Naive B cell (primary cell): ENCODE measurements around the gene HS3ST4. TPM values are rescaled to one million over a fixed set of nuclear protein-coding genes. Genes with fewer than 3 reads are reported as not detected.

ENCODE experiments used
- ATAC-seq, 2 donors: fragments of 150-1000 bp; cut with Tn5 transposase; 2 replicates each; pipeline ENCODE4 v1.10.0; 2021; ENCODE audit warnings: low read depth in 2 of 2, mild to moderate bottlenecking in 2 of 2, moderate library complexity in 2 of 2
- DNase-seq: peaks from one replicate; pipeline ENCODE4 v3.0.0; 2022
- H3K27ac Mint-ChIP-seq, 6 donors: one replicate each; pipeline ENCODE4 v1.8.0; 2020 to 2022; ENCODE audit warnings: mild to moderate bottlenecking in 6 of 6, mixed read lengths in 6 of 6, moderate library complexity in 5 of 6, inconsistent platforms in 2 of 6
- H3K27me3 Mint-ChIP-seq, 3 donors: one replicate each; pipeline ENCODE4 v1.8.0; 2021 to 2022; ENCODE audit warnings: mixed read lengths in 3 of 3, mild to moderate bottlenecking in 1 of 3
- H3K36me3 Mint-ChIP-seq, 2 donors: one replicate each; pipeline ENCODE4 v1.8.0; 2020 to 2022; ENCODE audit warnings: mixed read lengths in 2 of 2, inconsistent platforms in 1 of 2, mild to moderate bottlenecking in 1 of 2
- H3K4me1 Mint-ChIP-seq, 3 donors: one replicate each; pipeline ENCODE4 v1.8.0; 2020 to 2022; ENCODE audit warnings: mixed read lengths in 3 of 3, inconsistent platforms in 1 of 3, mild to moderate bottlenecking in 1 of 3, moderate library complexity in 1 of 3
- H3K4me3 Mint-ChIP-seq, 8 donors: one replicate each; pipeline ENCODE4 v1.8.0; 2020 to 2022; ENCODE audit warnings: mild to moderate bottlenecking in 8 of 8, mixed read lengths in 8 of 8, moderate library complexity in 8 of 8, inconsistent platforms in 2 of 8
- H3K9me3 Mint-ChIP-seq, 7 donors: one replicate each; pipeline ENCODE4 v1.8.0; 2020 to 2022; ENCODE audit warnings: mixed read lengths in 7 of 7, mild to moderate bottlenecking in 5 of 7, inconsistent platforms in 2 of 7, moderate library complexity in 1 of 7
- polyA plus RNA-seq, 6 donors: library from polyadenylated mRNA; unstranded; fragments of 300-500 nt; fragmentation: Illumina TruSeq; gene quantifications; one replicate each; pipeline ENCODE4 v1.2.3, GENCODE V29; 2021; ENCODE audit warnings: low read depth in 6 of 6

The HS3ST4 gene
- polyA plus RNA-seq, 6 donors from 2014 or later = not detected

DNA sequence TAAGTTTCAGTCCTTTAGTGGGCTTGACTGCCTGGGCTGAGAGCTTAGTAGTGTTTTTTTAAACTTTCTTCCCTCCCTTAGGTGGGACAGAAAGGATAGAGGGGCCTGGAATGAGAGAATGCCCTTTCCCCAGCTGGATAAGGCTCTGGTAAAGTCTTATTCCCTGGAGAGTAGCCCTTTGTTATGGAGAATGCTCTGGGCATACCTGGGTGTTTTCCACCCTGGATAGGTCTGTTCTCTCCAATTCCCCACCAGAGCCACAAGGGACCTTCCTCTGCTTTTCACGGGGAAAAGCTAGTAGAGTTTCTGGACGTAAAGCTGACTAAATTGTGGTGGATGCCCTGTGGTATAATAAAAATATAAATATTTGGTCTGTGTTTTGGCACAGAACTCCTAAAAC is 164.1 kb downstream of the HS3ST4 start:
- Mint-ChIP-seq H3K4me3 (no peak overlapping the region), H3K4me1 (no peaks in the 10 kb centered on the region), H3K27me3 (peaks cover 35 to 48% (median 39%) of the 10 kb centered on the region in 3 donors), H3K36me3 (no peaks in the 10 kb centered on the region), H3K27ac (no peak overlapping the region), H3K9me3 (peaks cover 0 to 22% (median 4%) of the 10 kb centered on the region in 7 donors)
- ATAC-seq = no peak
- DNase-seq = no peak

DNA sequence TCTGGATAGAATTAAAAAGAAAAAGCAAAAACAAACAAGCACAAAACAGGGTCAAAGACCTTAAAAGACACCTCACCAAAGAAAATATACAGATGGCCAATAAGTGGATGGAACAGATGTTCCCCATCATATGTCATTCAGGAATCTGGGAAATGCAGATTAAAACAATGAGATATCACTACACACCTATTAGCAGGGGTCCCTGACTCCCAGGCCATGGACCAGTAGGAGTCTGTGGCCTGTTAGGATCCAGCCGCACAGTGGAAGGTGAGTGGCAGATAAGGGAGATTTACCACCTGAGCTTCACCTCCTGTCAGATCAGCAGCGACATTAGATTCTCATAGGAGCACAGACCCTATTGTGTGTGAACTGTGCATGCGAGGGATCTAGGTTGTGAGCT is 167.9 kb downstream of the HS3ST4 start:
- Mint-ChIP-seq H3K27ac (no peak overlapping the region), H3K9me3 (peaks cover 0 to 37% (median 7%) of the 10 kb centered on the region in 7 donors), H3K27me3 (peaks cover 21 to 39% (median 29%) of the 10 kb centered on the region in 3 donors), H3K4me3 (no peak overlapping the region), H3K36me3 (no peaks in the 10 kb centered on the region), H3K4me1 (no peaks in the 10 kb centered on the region)
- ATAC-seq (no peak), DNase-seq (no peak)

DNA sequence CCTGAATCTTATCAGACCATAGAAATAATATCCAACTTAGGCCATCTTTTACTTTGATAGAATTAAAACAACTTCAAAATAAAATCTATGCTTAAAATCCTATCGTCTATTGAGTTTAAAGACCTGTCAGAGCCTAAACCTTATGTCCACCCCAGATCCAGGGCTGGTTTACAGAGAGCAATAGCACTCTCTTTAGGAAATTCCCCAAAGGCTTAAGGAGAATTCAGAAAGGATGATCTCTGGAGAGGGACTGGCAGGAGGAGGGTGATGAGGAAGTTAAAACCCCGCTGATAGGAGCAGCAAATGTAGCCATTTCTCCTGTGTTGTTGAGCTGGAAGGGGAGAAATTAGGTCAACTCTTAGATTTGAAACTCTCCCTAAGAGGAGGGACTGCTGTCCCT is 175.3 kb downstream of the HS3ST4 start:
- H3K27me3 Mint-ChIP-seq = peaks cover 5 to 18% (median 6%) of the 10 kb centered on the region in 3 donors
- no peaks in the 10 kb centered on the region for H3K4me1 Mint-ChIP-seq
- H3K9me3 Mint-ChIP-seq = peaks cover 0 to 35% (median 8%) of the 10 kb centered on the region in 7 donors
- H3K4me3 Mint-ChIP-seq = no peak overlapping the region
- H3K27ac Mint-ChIP-seq = no peak overlapping the region
- H3K36me3 Mint-ChIP-seq = no peaks in the 10 kb centered on the region
- no peak for DNase-seq
- no peak for ATAC-seq

GRCh38 chr16:25868106-25868505 is 176.3 kb downstream of the HS3ST4 start:
- peaks cover 0 to 35% (median 11%) of the 10 kb centered on the region in 7 donors for H3K9me3 Mint-ChIP-seq
- H3K4me3 Mint-ChIP-seq = no peak overlapping the region
- DNase-seq (no peak), ATAC-seq (no peak)
- H3K27ac Mint-ChIP-seq = no peak overlapping the region
- peaks cover 6 to 23% (median 9%) of the 10 kb centered on the region in 3 donors for H3K27me3 Mint-ChIP-seq
- H3K36me3 Mint-ChIP-seq = no peaks in the 10 kb centered on the region
- H3K4me1 Mint-ChIP-seq = no peaks in the 10 kb centered on the region

DNA sequence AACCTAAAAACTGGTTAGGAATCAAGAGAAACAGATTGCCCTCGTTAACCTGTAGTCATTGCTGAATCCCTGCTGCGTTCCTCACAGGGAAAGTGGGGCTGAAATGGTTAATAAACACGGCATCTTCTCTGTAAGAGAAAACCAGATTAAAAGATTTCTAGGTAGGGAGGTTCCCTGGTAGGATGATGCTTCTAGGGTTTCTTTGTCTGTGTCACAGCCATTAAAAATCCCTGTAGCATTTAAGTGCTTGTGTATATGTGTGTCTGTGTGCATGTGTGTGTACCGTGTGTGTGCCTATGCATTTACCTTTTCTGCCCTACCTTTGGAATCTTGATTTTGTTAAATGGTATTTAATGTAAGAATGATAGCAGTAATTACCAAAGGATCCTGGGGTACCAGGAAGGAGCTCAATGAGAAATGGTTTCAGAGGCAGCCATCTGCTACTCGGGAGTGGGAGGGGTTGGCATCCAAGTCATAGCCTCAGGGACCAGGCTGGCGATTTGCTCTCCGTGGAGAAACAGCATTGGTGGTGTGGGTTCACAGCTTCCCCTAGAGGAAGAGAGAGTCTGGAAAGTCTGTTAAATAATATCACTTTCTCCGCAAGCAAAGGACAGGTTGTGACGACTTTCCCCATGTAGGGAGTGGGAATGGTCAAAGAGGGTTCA is 177.1 kb downstream of the HS3ST4 start:
- no peaks in the 10 kb centered on the region for H3K36me3 Mint-ChIP-seq
- ATAC-seq = no peak
- no peak for DNase-seq
- H3K27me3 Mint-ChIP-seq = peaks cover 9 to 21% (median 16%) of the 10 kb centered on the region in 3 donors
- no peak overlapping the region for H3K4me3 Mint-ChIP-seq
- no peak overlapping the region for H3K27ac Mint-ChIP-seq
- H3K4me1 Mint-ChIP-seq = no peaks in the 10 kb centered on the region
- H3K9me3 Mint-ChIP-seq = peaks cover 0 to 28% (median 11%) of the 10 kb centered on the region in 7 donors

DNA sequence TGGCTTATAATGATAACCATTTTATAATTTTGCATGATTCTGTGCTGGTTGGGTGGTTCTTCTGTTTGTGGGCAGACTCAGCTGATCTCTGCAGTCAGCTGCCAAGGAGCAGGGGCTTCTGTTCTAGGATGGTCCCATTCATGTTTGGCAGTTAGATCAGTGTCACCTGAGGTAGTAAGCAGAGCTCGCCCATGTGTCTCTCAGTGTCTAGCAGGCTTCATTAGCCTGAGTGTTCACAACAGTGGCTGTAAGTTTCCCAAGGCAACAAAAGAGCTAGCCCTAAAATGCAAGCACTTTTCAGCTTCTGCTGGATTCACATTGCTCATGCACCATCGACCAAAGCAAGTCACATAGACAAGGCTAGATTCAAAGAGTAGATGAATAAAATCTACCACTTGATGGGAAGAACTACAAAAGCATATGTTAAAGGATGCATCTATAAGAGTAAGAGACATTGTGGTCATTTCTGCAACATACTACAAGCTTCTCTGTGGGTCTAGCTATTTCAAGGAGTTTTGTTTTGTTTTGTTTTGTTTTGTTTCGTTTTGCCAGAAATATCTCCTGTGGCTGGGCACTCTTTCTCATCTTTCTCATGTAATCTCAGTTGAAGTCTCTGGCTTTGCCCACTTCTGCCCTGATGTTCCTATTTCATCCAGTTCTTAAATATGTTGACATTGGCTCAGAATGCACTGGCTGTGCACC is 180.8 kb downstream of the HS3ST4 start:
- DNase-seq (no peak), ATAC-seq (no peak)
- Mint-ChIP-seq H3K4me3 (no peak overlapping the region), H3K27me3 (peaks cover 12 to 14% (median 12%) of the 10 kb centered on the region in 3 donors), H3K4me1 (no peaks in the 10 kb centered on the region), H3K36me3 (no peaks in the 10 kb centered on the region), H3K27ac (no peak overlapping the region), H3K9me3 (peaks cover 0 to 25% (median 3%) of the 10 kb centered on the region in 7 donors)

- Mint-ChIP-seq H3K36me3 (no peaks in the 10 kb centered on the region), H3K4me3 (no peak overlapping the region), H3K27me3 (peaks cover 9 to 12% (median 12%) of the 10 kb centered on the region in 3 donors), H3K9me3 (peaks cover 0 to 28% (median 3%) of the 10 kb centered on the region in 7 donors), H3K4me1 (no peaks in the 10 kb centered on the region), H3K27ac (no peak overlapping the region)
- ATAC-seq (no peak), DNase-seq (no peak)
Observed at GRCh38 chr16:25874196-25874595, 182.4 kb downstream of the HS3ST4 start.

- H3K4me1 Mint-ChIP-seq = no peaks in the 10 kb centered on the region
- H3K4me3 Mint-ChIP-seq = no peak overlapping the region
- peaks cover 9 to 17% (median 12%) of the 10 kb centered on the region in 3 donors for H3K27me3 Mint-ChIP-seq
- H3K36me3 Mint-ChIP-seq = no peaks in the 10 kb centered on the region
- DNase-seq = no peak
- ATAC-seq = no peak
- no peak overlapping the region for H3K27ac Mint-ChIP-seq
- H3K9me3 Mint-ChIP-seq = peaks cover 0 to 20% (median 0%) of the 10 kb centered on the region in 7 donors
Observed at GRCh38 chr16:25875956-25876598, 184.3 kb downstream of the HS3ST4 start.

GRCh38 chr16:25877103-25877502 is 185.3 kb downstream of the HS3ST4 start:
- H3K27me3 Mint-ChIP-seq = peaks cover 9 to 17% (median 12%) of the 10 kb centered on the region in 3 donors

DNA sequence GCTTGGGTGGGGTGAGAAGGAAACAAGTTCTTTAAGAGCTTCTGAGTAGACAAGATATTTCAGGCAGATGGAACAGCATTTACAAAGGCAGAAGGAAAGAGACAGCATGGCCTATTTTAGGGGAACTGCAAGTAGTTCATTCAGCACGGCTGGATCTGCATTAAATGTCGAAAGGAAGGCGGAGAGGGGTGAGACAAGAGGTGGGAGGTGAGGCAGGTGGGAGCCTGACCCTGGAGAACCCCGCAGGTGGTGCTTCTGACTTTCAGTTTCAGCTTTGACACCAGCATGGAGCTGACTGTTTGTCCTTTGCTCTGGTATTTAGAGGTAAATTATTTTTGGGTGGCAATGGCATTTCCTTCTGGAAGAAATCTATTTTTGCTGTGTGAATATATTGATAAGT is 194.8 kb downstream of the HS3ST4 start:
- no peak overlapping the region for H3K4me3 Mint-ChIP-seq
- H3K27ac Mint-ChIP-seq = no peak overlapping the region
- no peaks in the 10 kb centered on the region for H3K4me1 Mint-ChIP-seq
- H3K9me3 Mint-ChIP-seq = peaks cover 0 to 10% (median 3%) of the 10 kb centered on the region in 7 donors
- DNase-seq = no peak
- H3K27me3 Mint-ChIP-seq = peaks cover 0 to 10% (median 0%) of the 10 kb centered on the region in 3 donors
- no peaks in the 10 kb centered on the region for H3K36me3 Mint-ChIP-seq
- ATAC-seq = no peak

More at GRCh38 chr16:25877103-25877502, 185.3 kb downstream of the HS3ST4 start:
- Mint-ChIP-seq H3K4me3 (no peak overlapping the region), H3K27ac (no peak overlapping the region), H3K4me1 (no peaks in the 10 kb centered on the region), H3K36me3 (no peaks in the 10 kb centered on the region), H3K9me3 (peaks cover 0 to 20% (median 0%) of the 10 kb centered on the region in 7 donors)
- DNase-seq = no peak
- no peak for ATAC-seq

- Mint-ChIP-seq H3K36me3 (no peaks in the 10 kb centered on the region), H3K9me3 (peaks cover 0 to 10% (median 6%) of the 10 kb centered on the region in 7 donors), H3K27ac (no peak overlapping the region), H3K27me3 (peaks cover 0 to 20% (median 0%) of the 10 kb centered on the region in 3 donors), H3K4me3 (no peak overlapping the region), H3K4me1 (no peaks in the 10 kb centered on the region)
- ATAC-seq = no peak
- no peak for DNase-seq
Observed at GRCh38 chr16:25888868-25889267, 197.1 kb downstream of the HS3ST4 start.

GRCh38 chr16:25893332-25893731 is 201.6 kb downstream of the HS3ST4 start:
- DNase-seq (no peak), ATAC-seq (no peak)
- Mint-ChIP-seq H3K4me1 (no peaks in the 10 kb centered on the region), H3K9me3 (peaks cover 0 to 10% (median 6%) of the 10 kb centered on the region in 7 donors), H3K4me3 (no peak overlapping the region), H3K36me3 (no peaks in the 10 kb centered on the region), H3K27me3 (peaks cover 24 to 41% (median 24%) of the 10 kb centered on the region in 3 donors), H3K27ac (no peak overlapping the region)

GRCh38 chr16:25894093-25894492 is 202.3 kb downstream of the HS3ST4 start:
- H3K4me1 Mint-ChIP-seq = no peaks in the 10 kb centered on the region
- no peak for ATAC-seq
- H3K27me3 Mint-ChIP-seq = peaks cover 24 to 38% (median 28%) of the 10 kb centered on the region in 3 donors

More at GRCh38 chr16:25894093-25894492, 202.3 kb downstream of the HS3ST4 start:
- H3K27ac Mint-ChIP-seq = no peak overlapping the region
- no peak overlapping the region for H3K4me3 Mint-ChIP-seq
- DNase-seq = no peak
- no peaks in the 10 kb centered on the region for H3K36me3 Mint-ChIP-seq
- peaks cover 0 to 10% (median 7%) of the 10 kb centered on the region in 7 donors for H3K9me3 Mint-ChIP-seq
